GM12891 (cell line): ENCODE measurements around the gene SVOPL.

Experiments used
- POLR2A ChIP-seq: IDR thresholded peaks from 2 replicates; pipeline ENCODE4 v1.6.1; 2011; ENCODE audit warnings: low read depth, low read length, control low read depth
- POLR2AphosphoS5 ChIP-seq: IDR thresholded peaks from 2 replicates; pipeline ENCODE4 v1.6.1; 2011; ENCODE audit warnings: low read depth, low read length, control low read depth

GRCh38 chr7:138618506-138618905 lies 82.7 kb downstream of the SVOPL start:
- TF ChIP-seq POLR2A: no peak
- no peak for TF ChIP-seq POLR2AphosphoS5
